ENCODE measurements around the gene ENOSF1. TPM values are rescaled to one million over a fixed set of nuclear protein-coding genes. Genes with fewer than 3 reads are reported as not detected.

Gene ENOSF1
- total RNA-seq, 3 donors from 2014 or later (not counting 1 experiment from before 2014, with no cell fraction given) = 36.3 to 51.5 (median 39.8) TPM

- Histone ChIP-seq H3K9me3 (ENCODE audit: control insufficient read depth, insufficient read depth, low read length) (no peaks in the 10 kb centered on the region), H3K27me3 (ENCODE audit: control insufficient read depth, insufficient read depth, low read length) (no peaks in the 10 kb centered on the region), H3K4me1 (ENCODE audit: control insufficient read depth, insufficient read depth, low read length) (peaks cover 16% of the 10 kb centered on the region), H3K27ac (ENCODE audit: low read length) (no peak overlapping the region), H3K4me3 (ENCODE audit: low read length) (peak overlapping the region; percentile 46), H3K36me3 (ENCODE audit: control insufficient read depth, insufficient read depth, low read length) (no peaks in the 10 kb centered on the region)
- Mint-ChIP-seq H3K4me1 (peaks cover 11 to 19% of the 10 kb centered on the region in 2 donors), H3K9me3 (peaks cover 0 to 2% of the 10 kb centered on the region in 2 donors), H3K27ac (peak overlapping the region in 1 of 2 donors; percentile 73), H3K36me3 (no peaks in the 10 kb centered on the region), H3K27me3 (ENCODE audit: low read depth in 2 of 2) (peaks cover 0 to 6% of the 10 kb centered on the region in 2 donors), H3K4me3 (peak overlapping the region; percentile 87)
- peak; percentile 67 to 81 (median 73) for ATAC-seq
- intact Hi-C loops (cut with micrococcal nuclease) = no loop called here
- peak; percentile 47 to 64 for DNase-seq
- no peak for TF ChIP-seq CTCF (IDR thresholded peaks at IDR 0.05)
- WGBS (ENCODE audit: insufficient coverage) = under 1% methylated on average over 72 of the region's 72 CpGs
These were observed 54.2 kb downstream of the ENOSF1 start for GRCh38 chr18:658001-658946.

- H3K27ac Mint-ChIP-seq = peak within 1 kb of the TSS in 1 of 2 donors; percentile 73
- Histone ChIP-seq H3K4me3 (ENCODE audit: low read length) (peak within 1 kb of the TSS; percentile 46), H3K27ac (ENCODE audit: low read length) (no peak within 1 kb of the TSS), H3K4me1 (ENCODE audit: control insufficient read depth, insufficient read depth, low read length) (peaks cover 16% of the 10 kb centered on the region), H3K36me3 (ENCODE audit: control insufficient read depth, insufficient read depth, low read length) (no peaks in the 10 kb centered on the region), H3K27me3 (ENCODE audit: control insufficient read depth, insufficient read depth, low read length) (no peaks in the 10 kb centered on the region), H3K9me3 (ENCODE audit: control insufficient read depth, insufficient read depth, low read length) (no peaks in the 10 kb centered on the region)
- WGBS (ENCODE audit: insufficient coverage) = under 1% methylated on average over 79 of the region's 79 CpGs
- intact Hi-C loops (cut with micrococcal nuclease) = no loop called here
- peak; percentile 45 to 51 (median 46) for ATAC-seq
- H3K36me3 Mint-ChIP-seq = no peaks in the 10 kb centered on the region
- H3K4me3 Mint-ChIP-seq = peak within 1 kb of the TSS; percentile 87
- H3K4me1 Mint-ChIP-seq = peaks cover 11 to 19% of the 10 kb centered on the region in 2 donors
- DNase-seq = peak; percentile 32 to 53
- H3K27me3 Mint-ChIP-seq (ENCODE audit: low read depth in 2 of 2) = peaks cover 0 to 6% of the 10 kb centered on the region in 2 donors
- peaks cover 0 to 2% of the 10 kb centered on the region in 2 donors for H3K9me3 Mint-ChIP-seq
- TF ChIP-seq CTCF (IDR thresholded peaks at IDR 0.05) = no peak
These were observed 55.0 kb downstream of the ENOSF1 start, which contains the start of gene TYMS for GRCh38 chr18:657311-658000. TSS of gene TYMS (plus strand) at chr18:657653. CDS start at chr18:657743, 90 bp downstream.

GRCh38 chr18:655445-655844 is 57.0 kb downstream of the ENOSF1 start:
- peaks cover 0 to 7% of the 10 kb centered on the region in 2 donors for H3K27me3 Mint-ChIP-seq (ENCODE audit: low read depth in 2 of 2)
- no peaks in the 10 kb centered on the region for H3K9me3 Mint-ChIP-seq
- 86% methylated on average over 6 of the region's 6 CpGs for WGBS (ENCODE audit: insufficient coverage)
- TF ChIP-seq CTCF (IDR thresholded peaks at IDR 0.05) = no peak
- H3K4me1 ChIP-seq (ENCODE audit: control insufficient read depth, insufficient read depth, low read length) = peaks cover 16% of the 10 kb centered on the region
- DNase-seq (no peak), ATAC-seq (no peak)
- H3K4me3 Mint-ChIP-seq = peak overlapping the region; percentile 50
- H3K4me3 ChIP-seq (ENCODE audit: low read length) = no peak overlapping the region
- H3K4me1 Mint-ChIP-seq = peaks cover 15 to 21% of the 10 kb centered on the region in 2 donors
- no peaks in the 10 kb centered on the region for H3K36me3 Mint-ChIP-seq
- no peaks in the 10 kb centered on the region for H3K27me3 ChIP-seq (ENCODE audit: control insufficient read depth, insufficient read depth, low read length)
- H3K9me3 ChIP-seq (ENCODE audit: control insufficient read depth, insufficient read depth, low read length) = no peaks in the 10 kb centered on the region
- H3K27ac Mint-ChIP-seq = no peak overlapping the region
- intact Hi-C loops (cut with micrococcal nuclease) = no loop called here
- H3K36me3 ChIP-seq (ENCODE audit: control insufficient read depth, insufficient read depth, low read length) = no peaks in the 10 kb centered on the region
- H3K27ac ChIP-seq (ENCODE audit: low read length) = no peak overlapping the region

Measured in natural killer cell (primary cell).